ENCODE measurements around the gene GSTA4.

Gene GSTA4

GRCh38 chr6:52995089-52995912 lies at the start of gene GSTA4:
TSS of gene GSTA4 (minus strand) at chr6:52995284. CDS start at chr6:52994243, 1,041 bp downstream.
- peak; percentile 83 for DNase-seq (ENCODE audit: low read depth, low spot score)

GRCh38 chr6:53044572-53044971 lies 49.5 kb upstream of the GSTA4 start:
- DNase-seq (ENCODE audit: low read depth, low spot score), result no peak

DNA sequence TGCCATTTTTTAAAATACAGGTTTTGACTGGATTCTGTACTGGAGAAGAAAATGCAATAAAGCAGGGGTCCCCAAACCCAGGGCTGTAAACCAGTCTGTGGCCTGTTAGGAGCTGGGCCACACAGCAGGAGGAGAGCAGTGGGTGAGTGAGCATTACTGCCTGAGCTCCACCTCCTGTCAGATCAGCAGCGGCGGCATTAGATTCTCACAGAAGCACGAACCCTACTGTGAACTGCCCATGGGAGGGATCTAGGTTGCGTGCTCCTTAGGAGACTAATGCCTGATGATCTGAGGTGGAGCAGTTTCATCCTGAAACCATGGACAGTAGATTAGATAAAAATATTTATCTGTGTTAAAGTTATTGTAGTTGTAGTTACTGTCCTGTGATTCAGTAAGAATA lies 49.0 kb upstream of the GSTA4 start:
- DNase-seq (ENCODE audit: low read depth, low spot score), result no peak

GRCh38 chr6:53043581-53043980 lies 48.5 kb upstream of the GSTA4 start:
- DNase-seq (ENCODE audit: low read depth, low spot score), result no peak

DNA sequence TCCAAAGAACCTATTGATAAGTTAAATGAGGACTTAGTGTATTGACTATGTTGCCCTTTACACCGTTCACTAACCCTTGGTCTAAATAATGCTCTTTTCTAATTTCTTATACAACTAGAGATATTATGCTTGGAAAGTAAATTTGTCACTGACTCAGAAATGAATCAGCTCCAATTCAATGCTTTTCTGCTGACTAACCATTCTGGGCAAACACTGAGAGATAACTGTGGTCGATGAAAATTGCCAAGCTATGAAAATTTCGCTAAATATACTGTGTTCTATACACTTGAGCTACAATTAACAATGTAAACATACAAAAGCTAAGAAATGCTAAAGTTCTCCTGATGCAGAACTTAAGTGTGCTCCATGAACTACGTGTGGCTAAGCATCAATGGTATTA lies 47.0 kb upstream of the GSTA4 start:
- DNase-seq (ENCODE audit: low read depth, low spot score), result no peak

GRCh38 chr6:53041356-53041755 lies 46.3 kb upstream of the GSTA4 start:
- DNase-seq (ENCODE audit: low read depth, low spot score), result no peak

GRCh38 chr6:53038596-53038995 lies 43.5 kb upstream of the GSTA4 start:
- no peak for DNase-seq (ENCODE audit: low read depth, low spot score)

GRCh38 chr6:53038141-53038540 lies 43.1 kb upstream of the GSTA4 start:
- DNase-seq (ENCODE audit: low read depth, low spot score), result no peak

DNA sequence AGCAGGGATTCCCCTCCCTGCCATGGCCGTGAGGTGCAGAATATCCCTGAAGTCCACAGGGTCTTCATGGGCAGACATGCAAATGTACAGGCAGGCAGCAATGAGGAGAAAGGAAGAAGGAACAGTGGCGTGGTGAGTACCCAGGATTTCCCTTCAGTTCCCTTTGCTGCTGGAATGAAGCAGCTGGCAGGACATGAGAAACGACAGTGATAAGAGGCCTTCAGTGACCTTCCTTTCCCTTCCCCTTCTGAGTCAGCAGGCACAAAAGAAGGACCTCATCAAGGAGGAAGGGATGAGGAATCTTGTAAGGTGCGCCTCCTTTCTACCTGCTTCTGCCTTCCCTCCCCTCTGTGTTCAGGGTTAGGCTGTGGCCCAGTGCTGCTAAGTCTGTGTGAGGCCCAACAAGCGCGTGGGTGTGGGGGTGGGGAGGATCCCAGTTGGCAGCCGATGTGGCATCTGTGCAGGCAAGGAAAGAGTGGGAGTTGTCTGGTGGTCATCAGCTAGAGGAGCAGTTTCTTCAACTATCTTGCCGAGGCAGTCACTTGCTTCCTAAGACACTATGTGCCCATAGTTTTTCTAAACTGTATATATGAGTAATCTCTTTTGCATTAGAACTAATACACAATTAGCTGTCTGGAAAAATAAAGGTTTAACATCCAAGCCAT lies 40.6 kb upstream of the GSTA4 start:
- DNase-seq (ENCODE audit: low read depth, low spot score), result no peak

- DNase-seq (ENCODE audit: low read depth, low spot score), result no peak
Observed at GRCh38 chr6:53033764-53034163, 38.7 kb upstream of the GSTA4 start.

- no peak for DNase-seq (ENCODE audit: low read depth, low spot score)
Observed at GRCh38 chr6:53032849-53033248, 37.8 kb upstream of the GSTA4 start.

GRCh38 chr6:53031281-53031680 lies 36.2 kb upstream of the GSTA4 start:
- no peak for DNase-seq (ENCODE audit: low read depth, low spot score)

DNA sequence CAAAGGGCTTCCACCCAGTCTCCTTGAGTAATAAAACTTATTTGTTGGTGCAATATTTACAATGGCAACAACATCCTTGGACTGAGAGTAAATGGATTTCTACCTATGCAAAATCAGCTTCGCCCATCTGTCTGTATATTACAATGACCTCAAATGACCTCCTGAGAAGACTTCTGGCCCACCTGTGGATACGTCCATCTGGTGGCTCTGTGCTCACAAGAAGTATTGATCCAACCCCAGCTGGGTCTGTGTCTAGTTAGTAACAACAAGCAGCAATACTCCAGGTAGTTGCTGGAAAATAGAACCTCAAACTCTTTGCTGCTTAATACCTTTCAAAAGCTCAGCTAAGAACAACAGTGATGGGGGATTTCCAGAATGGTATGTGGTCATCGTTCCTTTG lies 34.7 kb upstream of the GSTA4 start:
- DNase-seq (ENCODE audit: low read depth, low spot score), result no peak

- DNase-seq (ENCODE audit: low read depth, low spot score), result no peak
Observed at GRCh38 chr6:53029257-53029656, 34.2 kb upstream of the GSTA4 start.

GRCh38 chr6:53028467-53028866 lies 33.4 kb upstream of the GSTA4 start:
- no peak for DNase-seq (ENCODE audit: low read depth, low spot score)

DNA sequence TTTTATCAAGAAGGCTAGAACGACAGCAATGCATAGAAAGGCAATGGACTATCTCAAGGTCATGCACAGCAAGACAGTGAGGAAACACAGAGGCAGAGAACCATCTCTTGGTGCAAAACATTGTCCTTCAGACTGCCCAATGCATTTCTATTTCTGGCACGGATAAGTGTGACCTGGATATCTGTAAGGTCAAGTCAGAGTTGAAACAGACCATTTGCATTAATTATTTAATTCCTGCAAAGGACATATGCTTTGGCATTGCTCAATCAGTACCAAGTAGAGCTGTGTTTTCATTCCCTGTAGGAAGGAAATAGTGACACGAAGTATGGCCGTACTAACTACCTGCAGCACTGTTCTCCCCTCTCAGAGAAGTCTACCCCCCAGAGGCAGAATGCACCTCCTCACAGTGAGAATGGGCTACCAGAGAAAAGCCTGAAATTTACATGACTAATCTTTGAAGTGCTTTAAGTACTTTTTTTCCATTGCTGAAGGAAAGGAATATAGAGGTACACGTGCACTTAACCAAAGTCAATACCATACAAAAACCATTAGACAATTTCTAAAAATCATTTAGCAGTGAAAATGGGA lies 32.1 kb upstream of the GSTA4 start:
- DNase-seq (ENCODE audit: low read depth, low spot score), result no peak

GRCh38 chr6:53026526-53026925 lies 31.4 kb upstream of the GSTA4 start:
- DNase-seq (ENCODE audit: low read depth, low spot score), result no peak

GRCh38 chr6:53023323-53023722 lies 28.2 kb upstream of the GSTA4 start:
- DNase-seq (ENCODE audit: low read depth, low spot score), result no peak

DNA sequence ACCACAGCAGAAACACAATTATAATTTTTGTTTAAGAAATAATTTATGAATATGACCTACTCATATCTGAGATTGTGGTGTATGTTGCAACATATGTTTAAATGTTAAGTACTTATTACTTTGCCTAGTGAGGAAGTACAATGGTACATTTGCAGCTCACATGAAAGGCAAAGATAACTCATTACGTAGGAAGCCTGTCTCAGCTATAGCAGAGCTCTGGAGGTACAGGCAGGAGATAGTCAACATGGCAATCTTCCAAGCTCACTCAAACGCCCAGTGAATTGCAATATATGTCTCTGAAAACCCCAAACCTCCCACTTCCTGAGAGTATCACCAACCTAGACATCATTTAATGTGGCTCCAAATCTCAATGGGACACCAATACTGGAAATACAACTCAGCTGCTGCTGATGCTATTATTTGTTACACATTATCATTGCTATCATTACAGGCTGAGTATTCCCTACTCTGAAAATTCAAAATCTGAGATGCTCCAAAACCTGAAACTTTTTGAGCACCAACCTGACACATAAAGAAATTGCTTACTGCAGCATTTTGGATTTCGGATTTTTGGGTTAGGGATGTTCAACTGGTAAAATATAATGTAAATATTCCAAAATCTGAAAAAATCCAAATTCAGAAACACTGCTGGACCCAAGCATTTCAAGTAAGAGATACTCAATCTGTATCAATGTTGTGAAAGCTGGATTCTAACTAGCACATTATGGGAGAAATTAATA lies 25.1 kb upstream of the GSTA4 start:
- DNase-seq (ENCODE audit: low read depth, low spot score), result no peak

DNA sequence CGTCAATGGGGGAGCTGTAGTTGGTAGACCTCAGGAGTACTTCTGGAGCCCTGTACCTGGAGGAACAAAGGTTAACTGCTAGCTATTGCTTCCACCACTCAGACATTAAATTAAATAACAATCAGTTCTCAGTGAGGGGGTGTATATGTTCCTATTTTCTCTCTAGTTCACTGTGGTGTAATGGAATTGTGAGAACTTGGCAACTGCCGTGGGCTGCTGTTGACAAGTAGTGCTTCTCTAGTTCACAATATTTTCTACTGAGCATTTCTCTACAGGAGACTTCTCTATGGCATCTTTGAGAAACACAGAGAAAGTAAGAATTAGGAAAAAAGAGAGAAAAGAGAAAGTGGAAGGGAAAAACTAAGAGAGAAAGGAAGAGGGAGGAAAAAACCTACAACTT lies 23.4 kb upstream of the GSTA4 start:
- DNase-seq (ENCODE audit: low read depth, low spot score), result no peak

- DNase-seq (ENCODE audit: low read depth, low spot score), result no peak
Observed at GRCh38 chr6:53015486-53015885, 20.4 kb upstream of the GSTA4 start.

GRCh38 chr6:53014744-53015143 lies 19.7 kb upstream of the GSTA4 start:
- no peak for DNase-seq (ENCODE audit: low read depth, low spot score)
